HEK293 (cell line): ENCODE data around the gene HPX.

Source experiments
- CTCF ChIA-PET: fragments of 350-600 bp; formaldehyde crosslinking; extraction: SDS; loops from one replicate; lab custom pipeline; 2021; ENCODE audit warnings: antibody characterized with exemption; lab: Yijun Ruan, JAX
- POLR2A ChIA-PET: fragments of 300-600 bp; formaldehyde crosslinking; extraction: SDS; loops from one replicate; lab custom pipeline; 2020; ENCODE audit warnings: antibody characterized with exemption, inconsistent platforms; lab: Yijun Ruan, JAX
- H3K27ac ChIP-seq: fragments of 200-500 bp; sonication (Bioruptor generic); 2 replicates; pipeline ENCODE4 v1.5.1; 2014; ENCODE audit warnings: low read depth, low read length, control low read depth, inconsistent platforms; ENCODE audit errors: extremely low read depth
- H3K36me3 ChIP-seq, 2 experiments: fragments of 200-500 bp in 1 of 2; sonication (Bioruptor generic) in 1 of 2; 1 replicate in 1 of 2; 2 replicates in 1 of 2; pipeline ENCODE4 v1.5.1; 2014 to 2017; ENCODE audit warnings: inconsistent platforms in 2 of 2, low read length in 2 of 2; ENCODE audit not compliant: control insufficient read depth in 2 of 2, insufficient read depth in 1 of 2
- H3K4me1 ChIP-seq: fragments of 200-500 bp; sonication (Bioruptor generic); 2 replicates; pipeline ENCODE4 v1.5.1; 2014; ENCODE audit warnings: mild to moderate bottlenecking, low read length, inconsistent platforms; ENCODE audit not compliant: control insufficient read depth, insufficient read depth
- H3K4me3 ChIP-seq: 2 replicates; pipeline ENCODE4 v1.5.1; 2011; ENCODE audit warnings: low read depth, mild to moderate bottlenecking, control low read depth, low read length, moderate library complexity
- H3K9me3 ChIP-seq: fragments of 200-500 bp; sonication (Bioruptor generic); 2 replicates; pipeline ENCODE4 v1.5.1; 2014; ENCODE audit warnings: low read depth, low read length, inconsistent platforms; ENCODE audit not compliant: control insufficient read depth, insufficient read depth
- HOXD13 ChIP-seq: sonication (generic); formaldehyde crosslinking; IDR thresholded peaks from 2 replicates; pipeline ENCODE4 v1.8.0; 2022; ENCODE audit warnings: missing genetic modification reagents, borderline replicate concordance
- KLF1 ChIP-seq: fragments of 450-650 bp; formaldehyde crosslinking; IDR thresholded peaks from 2 replicates; pipeline ENCODE4 v1.5.1; 2016; ENCODE audit warnings: missing biosample characterization, missing genetic modification characterization
- KLF16 ChIP-seq: fragments of 450-650 bp; formaldehyde crosslinking; IDR thresholded peaks from 2 replicates; pipeline ENCODE4 v1.5.1; 2017; ENCODE audit warnings: missing biosample characterization, missing genetic modification characterization
- OVOL3 ChIP-seq: fragments of 450-650 bp; formaldehyde crosslinking; IDR thresholded peaks from 2 replicates; pipeline ENCODE4 v1.5.1; 2016; ENCODE audit warnings: missing biosample characterization, missing genetic modification characterization
- RBAK ChIP-seq: fragments of 450-650 bp; formaldehyde crosslinking; IDR thresholded peaks from 2 replicates; pipeline ENCODE4 v1.5.1; 2016; ENCODE audit warnings: missing biosample characterization, missing genetic modification characterization
- SCRT1 ChIP-seq: fragments of 450-650 bp; formaldehyde crosslinking; IDR thresholded peaks from 2 replicates; pipeline ENCODE4 v1.5.1; 2016; ENCODE audit warnings: missing biosample characterization, missing genetic modification characterization, borderline replicate concordance
- SCRT2 ChIP-seq: fragments of 450-650 bp; formaldehyde crosslinking; IDR thresholded peaks from 2 replicates; pipeline ENCODE4 v1.5.1; 2016; ENCODE audit warnings: missing biosample characterization, missing genetic modification characterization
- ZBTB7A ChIP-seq: fragments of 450-650 bp; formaldehyde crosslinking; IDR thresholded peaks from 2 replicates; pipeline ENCODE4 v1.5.1; 2016; ENCODE audit warnings: low read depth, missing biosample characterization, missing genetic modification characterization
- ZNF133 ChIP-seq: fragments of 450-650 bp; formaldehyde crosslinking; IDR thresholded peaks from 2 replicates; pipeline ENCODE4 v1.5.1; 2016; ENCODE audit warnings: missing biosample characterization, missing genetic modification characterization
- ZNF138 ChIP-seq: fragments of 450-650 bp; formaldehyde crosslinking; IDR thresholded peaks from 2 replicates; pipeline ENCODE4 v1.5.1; 2016; ENCODE audit warnings: missing biosample characterization, missing genetic modification characterization, borderline replicate concordance
- ZNF169 ChIP-seq: fragments of 450-650 bp; formaldehyde crosslinking; IDR thresholded peaks from 2 replicates; pipeline ENCODE4 v1.5.1; 2016; ENCODE audit warnings: missing biosample characterization, missing genetic modification characterization
- ZNF184 ChIP-seq: fragments of 450-650 bp; IDR thresholded peaks from 2 replicates; pipeline ENCODE4 v1.5.1; 2018; ENCODE audit warnings: missing biosample characterization, mild to moderate bottlenecking, missing genetic modification characterization
- ZNF202 ChIP-seq: fragments of 450-650 bp; formaldehyde crosslinking; IDR thresholded peaks from 2 replicates; pipeline ENCODE4 v1.5.1; 2016; ENCODE audit warnings: missing biosample characterization, missing genetic modification characterization, borderline replicate concordance
- ZNF266 ChIP-seq: fragments of 450-650 bp; formaldehyde crosslinking; IDR thresholded peaks from 2 replicates; pipeline ENCODE4 v1.5.1; 2016; ENCODE audit warnings: missing biosample characterization, missing genetic modification characterization, low read depth
- ZNF335 ChIP-seq: fragments of 450-650 bp; formaldehyde crosslinking; conservative IDR thresholded peaks from 2 replicates; pipeline ENCODE4 v1.5.1; 2016; ENCODE audit warnings: missing biosample characterization, missing genetic modification characterization
- ZNF350 ChIP-seq: fragments of 450-650 bp; formaldehyde crosslinking; IDR thresholded peaks from 2 replicates; pipeline ENCODE4 v1.5.0; 2017; ENCODE audit warnings: missing biosample characterization, mild to moderate bottlenecking, missing genetic modification characterization
- ZNF391 ChIP-seq: fragments of 450-650 bp; formaldehyde crosslinking; IDR thresholded peaks from 2 replicates; pipeline ENCODE4 v1.5.1; 2016; ENCODE audit warnings: low read depth, missing biosample characterization, missing genetic modification characterization, borderline replicate concordance
- ZNF473 ChIP-seq: fragments of 450-650 bp; formaldehyde crosslinking; IDR thresholded peaks from 2 replicates; pipeline ENCODE4 v1.5.1; 2017; ENCODE audit warnings: missing biosample characterization, missing genetic modification characterization
- ZNF560 ChIP-seq: fragments of 450-650 bp; formaldehyde crosslinking; IDR thresholded peaks from 2 replicates; pipeline ENCODE4 v1.5.1; 2017; ENCODE audit warnings: missing biosample characterization, missing genetic modification characterization, borderline replicate concordance
- ZNF580 ChIP-seq: fragments of 450-650 bp; formaldehyde crosslinking; IDR thresholded peaks from 2 replicates; pipeline ENCODE4 v1.5.1; 2016; ENCODE audit warnings: missing biosample characterization, missing genetic modification characterization
- ZNF670 ChIP-seq: fragments of 450-650 bp; formaldehyde crosslinking; IDR thresholded peaks from 2 replicates; pipeline ENCODE4 v1.5.1; 2016; ENCODE audit warnings: missing biosample characterization, missing genetic modification characterization, low read depth
- ZNF692 ChIP-seq: fragments of 450-650 bp; formaldehyde crosslinking; IDR thresholded peaks from 2 replicates; pipeline ENCODE4 v1.5.1; 2016; ENCODE audit warnings: missing biosample characterization, missing genetic modification characterization
- ZNF707 ChIP-seq: fragments of 450-650 bp; formaldehyde crosslinking; IDR thresholded peaks from 2 replicates; pipeline ENCODE4 v1.5.1; 2016; ENCODE audit warnings: missing biosample characterization, missing genetic modification characterization

Gene HPX

GRCh38 chr11:6402061-6402470, 38.7 kb downstream of the HPX start:
- Histone ChIP-seq H3K9me3 (no peaks in the 10 kb centered on the region), H3K36me3 (peaks cover 0 to 79% of the 10 kb centered on the region in 2 experiments; a peak in 1 of 3 replicates), H3K4me1 (no peaks in the 10 kb centered on the region), H3K4me3 (no peak overlapping the region), H3K27ac (no peak overlapping the region)
- ChIA-PET CTCF (interaction anchor here (0.7 to 2.0 kb wide), 3 partner anchors 22 to 39 kb away, joined by 3 to 7 read pairs (median 3); no protein-coding TSS in a partner anchor), POLR2A (no interaction called here)
- TF ChIP-seq ZNF391 (tag by site-specific recombination), result no peak
- no peak for TF ChIP-seq ZBTB7A (tag by site-specific recombination)
- no peak for TF ChIP-seq ZNF692 (tag by site-specific recombination)
- no peak for TF ChIP-seq ZNF560 (tag by site-specific recombination)
- no peak for TF ChIP-seq ZNF335 (tag by site-specific recombination)

- ChIA-PET POLR2A (no interaction called here), CTCF (interaction anchor here (1.1 to 3.3 kb wide), 3 partner anchors 22 to 28 kb away, joined by 3 to 14 read pairs (median 7); no protein-coding TSS in a partner anchor)
- Histone ChIP-seq H3K4me3 (no peak overlapping the region), H3K36me3 (peaks cover 0 to 79% of the 10 kb centered on the region in 2 experiments; a peak in 1 of 3 replicates), H3K4me1 (no peaks in the 10 kb centered on the region), H3K9me3 (no peaks in the 10 kb centered on the region), H3K27ac (no peak overlapping the region)
- TF ChIP-seq ZNF184 (tag by site-specific recombination), result no peak
- no peak for TF ChIP-seq ZNF335 (tag by site-specific recombination)
- TF ChIP-seq ZNF169, result no peak
- no peak for TF ChIP-seq ZNF350 (tag by site-specific recombination)
- TF ChIP-seq ZNF473 (tag by site-specific recombination), result no peak
These were observed 39.3 kb downstream of the HPX start for GRCh38 chr11:6401464-6401863.

- ChIA-PET POLR2A (no interaction called here), CTCF (interaction anchor here (0.6 to 3.3 kb wide), 3 partner anchors 21 to 38 kb away, joined by 3 to 14 read pairs (median 3); no protein-coding TSS in a partner anchor)
- Histone ChIP-seq H3K4me1 (no peaks in the 10 kb centered on the region), H3K4me3 (no peak overlapping the region), H3K27ac (no peak overlapping the region), H3K9me3 (no peaks in the 10 kb centered on the region), H3K36me3 (peaks cover 0 to 83% of the 10 kb centered on the region in 2 experiments; a peak in 1 of 3 replicates)
- TF ChIP-seq ZNF580 (no peak), SCRT1 (tag by site-specific recombination) (peak; percentile 89), SCRT2 (peak; percentile 95), HOXD13 (no peak)
These were observed 40.1 kb downstream of the HPX start for GRCh38 chr11:6400431-6401345.

GRCh38 chr11:6397636-6398035, 43.2 kb downstream of the HPX start:
- H3K9me3 ChIP-seq, result no peaks in the 10 kb centered on the region
- POLR2A ChIA-PET, result no interaction called here
- no peak overlapping the region for H3K27ac ChIP-seq
- no peak overlapping the region for H3K4me3 ChIP-seq
- H3K36me3 ChIP-seq, result peaks cover 0 to 91% of the 10 kb centered on the region in 2 experiments; a peak in 1 of 3 replicates
- TF ChIP-seq KLF16 (tag by site-specific recombination) (no peak), ZNF707 (tag by site-specific recombination) (no peak), OVOL3 (no peak), ZNF202 (no peak), RBAK (no peak), KLF1 (tag by site-specific recombination) (no peak), ZNF133 (tag by site-specific recombination) (no peak), ZNF670 (tag by site-specific recombination) (no peak), ZNF138 (tag by site-specific recombination) (no peak), ZNF266 (tag by site-specific recombination) (no peak)
- TF ChIP-seq, all 188 proteins: peak for 0
- H3K4me1 ChIP-seq, result no peaks in the 10 kb centered on the region
- CTCF ChIA-PET, result interaction anchor here (0.6 to 1.1 kb wide), 2 partner anchors 46 to 788 kb away, joined by 3 read pairs; no protein-coding TSS in a partner anchor
